Heart right ventricle (tissue), 16 donors: ENCODE results near the gene PSTK. TPM values are rescaled to one million over a fixed set of nuclear protein-coding genes. Genes with fewer than 3 reads are reported as not detected.

Source experiments
- ATAC-seq, 8 donors: fragments of 200-7000 bp; cut with Tn5 transposase; one replicate each; pipeline ENCODE4 v1.9.1; 2020; ENCODE audit warnings: mild to moderate bottlenecking in 8 of 8, moderate library complexity in 8 of 8, moderate number of reproducible peaks in 1 of 8
- DNase-seq, 2 donors: peaks; one replicate each; pipeline ENCODE4 v3.0.0-alpha.2; 2020
- H3K27ac ChIP-seq, 10 donors: fragments of 200-600 bp; sonication (generic) in 2 of 10; one replicate each; pipeline versions ENCODE4 v1.5.0 to v1.8.0; 2020 to 2022; ENCODE audit warnings: mild to moderate bottlenecking in 3 of 10
- H3K27me3 ChIP-seq, 7 donors: fragments of 200-600 bp; one replicate each; pipeline ENCODE4 v1.8.0; 2021 to 2022; ENCODE audit warnings: mild to moderate bottlenecking in 2 of 7
- H3K36me3 ChIP-seq, 9 donors: fragments of 200-600 bp; sonication (generic) in 1 of 9; one replicate each; pipeline versions ENCODE4 v1.5.0 to v1.8.0; 2020 to 2022; ENCODE audit warnings: mild to moderate bottlenecking in 2 of 9
- H3K4me1 ChIP-seq, 9 donors: fragments of 200-600 bp; sonication (generic) in 1 of 9; one replicate each; pipeline versions ENCODE4 v1.5.0 to v1.8.0; 2020 to 2022; ENCODE audit warnings: mild to moderate bottlenecking in 4 of 9
- H3K4me3 ChIP-seq, 10 donors: fragments of 200-600 bp; sonication (generic) in 2 of 10; one replicate each; pipeline versions ENCODE4 v1.5.0 to v1.8.0; 2020 to 2022; ENCODE audit warnings: mild to moderate bottlenecking in 7 of 10, moderate library complexity in 2 of 10
- H3K9me3 ChIP-seq, 11 donors: fragments of 200-600 bp in 10 of 11; sonication (generic) in 2 of 11; one replicate each; pipeline versions ENCODE4 v1.5.0 to v1.8.0; 2013 to 2022; ENCODE audit warnings: mild to moderate bottlenecking in 2 of 11, control low read depth in 1 of 11, moderate library complexity in 1 of 11
- WGBS, 2 donors: extraction: QIAGEN DNeasy Blood & Tissue Kit; methylation state at CpG; one replicate each; pipeline ENCODE4 v1.1.7; 2013; ENCODE audit warnings: inconsistent platforms in 1 of 2; 5-methylcytosine and 5-hydroxymethylcytosine counted together
- intact Hi-C, 10 donors: fragments of 100-400 bp; cut with DNase I; formaldehyde crosslinking; loops; one replicate each; pipeline versions ENCODE4 v1.11.1 to v1.14.2; 2022
- polyA plus RNA-seq, 2 donors: library from polyadenylated mRNA; stranded (reverse); fragments of 200-250 nt; gene quantifications; one replicate each; pipeline ENCODE4 v1.2.3, GENCODE V29; 2013
- total RNA-seq, 10 donors: library from RNA; stranded (reverse); fragmentation: NEBNext Ultra II Directional in 3 of 10; extraction: Animal tissue kit (Norgen Biotek cat#: 25700) in 3 of 10; gene quantifications; one replicate each; pipeline versions ENCODE4 v1.2.1 to v1.2.4, GENCODE V29; 2021 to 2023
- TF ChIP-seq, protein P1 (sequence below), 9 donors: fragments of 200-600 bp; sonication (generic) in 2 of 9; IDR thresholded peaks; one replicate each; pipeline versions ENCODE4 v1.5.0 to v1.8.0; 2021 to 2022; ENCODE audit warnings: antibody characterized with exemption in 9 of 9, mild to moderate bottlenecking in 5 of 9, moderate library complexity in 1 of 9
- donor health status: Arrhythmogenic right ventricular cardiomyopathy.
- donor health status: ischemic (EF 13 %, LVEDD 7.1; RV severe dilation, severe dysfunction).
- donor health status: healthy with polysubstance abuse.
- donor health status: DM: no; HTN: yes; CAD: no.
- donor health status: DM: no; HTN: no; CAD: no.
- donor health status: ischemic (EF 25% LVEDD 6.9; RV normal size, moderate dysfunction).
- donor health status: ischemic (EF 25% LVEDD 5.7; RV mildly dilated, moderate dysfunction).
- donor health status: healthy.
- donor health status: DM: yes; HTN: yes; CAD: no.
- donor health status: Ischemic cardiomyopathy.
- donor health status: ischemic (EF 35%, LVEDD 5.7; RV mildly dilated, moderate dysfunction).
- donor health status: nonischemic (EF 11% LVEDD 7.7; RV severe dilation, severe dysfunction).
- donor health status: DM: yes; HTN: yes; CAD: no.
- donor health status: PGD.
- donor health status: ischemic (EF 29% LVEDD 5.4; RV normal size, mild dysfunction).
- donor health status: nonischemic (EF 23%, LVEDD 6.1; RV moderate dilation, normal function).

Gene PSTK
- total and polyA plus RNA-seq, 12 donors, result 1.4 to 3.8 (median 2.2) TPM

DNA sequence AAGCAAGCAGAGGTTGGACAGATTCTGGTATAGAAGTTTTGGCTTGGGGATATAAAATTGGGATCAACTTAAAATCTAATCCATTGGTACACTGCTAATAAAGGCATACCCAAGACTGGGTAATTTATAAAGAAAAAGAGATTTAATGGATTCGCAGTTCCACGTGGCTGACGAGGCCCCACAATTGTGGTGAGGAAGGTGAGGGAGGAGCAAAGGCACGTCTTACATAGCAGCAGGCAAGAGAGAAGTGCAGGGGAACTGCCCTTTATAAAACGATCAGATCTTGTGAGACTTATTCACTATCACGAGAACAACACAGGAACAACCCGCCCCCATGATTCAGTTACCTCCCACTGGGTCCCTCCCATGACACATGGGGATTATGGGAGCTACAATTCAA, 38.3 kb downstream of the PSTK start:
- Histone ChIP-seq H3K4me1 (no peaks in the 10 kb centered on the region), H3K27me3 (no peaks in the 10 kb centered on the region), H3K36me3 (no peaks in the 10 kb centered on the region), H3K9me3 (no peaks in the 10 kb centered on the region), H3K4me3 (no peak overlapping the region), H3K27ac (no peak overlapping the region)
- intact Hi-C loops, result no loop called here
- ATAC-seq (no peak), DNase-seq (no peak)
- TF ChIP-seq, protein P1, sequence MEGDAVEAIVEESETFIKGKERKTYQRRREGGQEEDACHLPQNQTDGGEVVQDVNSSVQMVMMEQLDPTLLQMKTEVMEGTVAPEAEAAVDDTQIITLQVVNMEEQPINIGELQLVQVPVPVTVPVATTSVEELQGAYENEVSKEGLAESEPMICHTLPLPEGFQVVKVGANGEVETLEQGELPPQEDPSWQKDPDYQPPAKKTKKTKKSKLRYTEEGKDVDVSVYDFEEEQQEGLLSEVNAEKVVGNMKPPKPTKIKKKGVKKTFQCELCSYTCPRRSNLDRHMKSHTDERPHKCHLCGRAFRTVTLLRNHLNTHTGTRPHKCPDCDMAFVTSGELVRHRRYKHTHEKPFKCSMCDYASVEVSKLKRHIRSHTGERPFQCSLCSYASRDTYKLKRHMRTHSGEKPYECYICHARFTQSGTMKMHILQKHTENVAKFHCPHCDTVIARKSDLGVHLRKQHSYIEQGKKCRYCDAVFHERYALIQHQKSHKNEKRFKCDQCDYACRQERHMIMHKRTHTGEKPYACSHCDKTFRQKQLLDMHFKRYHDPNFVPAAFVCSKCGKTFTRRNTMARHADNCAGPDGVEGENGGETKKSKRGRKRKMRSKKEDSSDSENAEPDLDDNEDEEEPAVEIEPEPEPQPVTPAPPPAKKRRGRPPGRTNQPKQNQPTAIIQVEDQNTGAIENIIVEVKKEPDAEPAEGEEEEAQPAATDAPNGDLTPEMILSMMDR (IDR thresholded peaks at IDR 0.05), result no peak
- 86 to 89% methylated on average over 7 of the region's 7 CpGs for WGBS, 2 donors

DNA sequence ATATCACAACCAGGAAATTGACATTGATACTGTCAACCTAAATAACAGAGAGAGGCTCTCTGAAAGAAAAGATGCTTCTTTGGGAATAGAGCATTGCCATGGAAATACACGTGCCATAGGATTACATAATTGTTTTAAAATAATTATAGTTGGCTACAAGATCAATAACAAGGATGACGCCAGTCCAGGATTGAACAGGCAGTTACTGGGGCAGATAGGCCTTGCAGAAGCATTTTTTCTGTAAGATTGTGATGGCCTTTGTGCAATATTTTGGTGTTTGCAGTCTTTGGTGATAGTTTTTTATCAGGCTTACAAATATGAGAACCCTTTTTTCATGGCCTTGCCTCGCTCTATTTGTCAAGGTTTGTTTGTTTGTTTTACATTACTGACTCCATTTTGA, 39.1 kb downstream of the PSTK start:
- TF ChIP-seq, protein P1 (IDR thresholded peaks at IDR 0.05), result no peak
- WGBS, 2 donors, result 72 to 92% methylated on average over 3 of the region's 3 CpGs
- no peak for DNase-seq
- Histone ChIP-seq H3K36me3 (no peaks in the 10 kb centered on the region), H3K27me3 (no peaks in the 10 kb centered on the region), H3K4me3 (no peak overlapping the region), H3K4me1 (no peaks in the 10 kb centered on the region), H3K27ac (no peak overlapping the region), H3K9me3 (no peaks in the 10 kb centered on the region)
- intact Hi-C loops, result no loop called here
- ATAC-seq, result no peak

DNA sequence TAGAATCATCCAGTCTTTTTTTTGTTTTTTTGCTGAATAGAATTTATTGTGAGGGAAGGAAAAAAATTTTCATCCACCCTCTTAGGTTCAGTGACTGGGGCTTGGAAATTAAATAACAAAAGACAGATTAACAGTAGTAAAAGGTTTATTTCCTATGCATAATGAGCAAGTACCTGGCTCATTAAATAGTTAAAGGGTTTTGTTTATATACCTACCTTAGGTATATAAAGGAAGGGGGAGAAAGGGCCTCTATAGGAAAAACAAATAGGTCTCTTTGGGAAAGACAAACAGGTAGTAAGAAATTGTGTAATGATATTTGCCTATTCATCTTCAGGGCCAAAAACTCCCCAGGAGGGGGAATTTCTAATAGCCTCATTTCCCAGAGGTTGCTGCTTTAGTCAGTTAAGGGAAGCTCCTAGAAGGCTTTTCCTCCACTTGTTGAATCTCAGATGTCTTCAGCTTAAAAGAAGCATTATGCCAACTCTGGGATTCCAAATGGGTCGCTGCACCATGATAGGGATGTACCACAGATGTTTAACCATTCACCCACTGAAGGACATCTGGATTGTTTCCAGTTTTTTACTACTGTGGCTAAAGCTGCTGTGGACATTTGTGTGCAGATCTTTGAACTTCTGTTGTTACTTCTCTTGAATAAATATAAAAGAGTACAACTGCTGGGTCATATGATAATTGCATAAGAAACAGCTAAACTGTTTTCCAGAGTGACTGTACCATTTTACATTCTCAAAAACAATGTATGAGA, 39.9 kb downstream of the PSTK start:
- Histone ChIP-seq H3K4me3 (no peak overlapping the region), H3K36me3 (no peaks in the 10 kb centered on the region), H3K27me3 (no peaks in the 10 kb centered on the region), H3K27ac (no peak overlapping the region), H3K9me3 (no peaks in the 10 kb centered on the region), H3K4me1 (no peaks in the 10 kb centered on the region)
- ATAC-seq (no peak), DNase-seq (no peak)
- TF ChIP-seq, protein P1 (IDR thresholded peaks at IDR 0.05), result no peak
- 70 to 73% methylated on average over 1 of the region's 1 CpG for WGBS, 2 donors
- intact Hi-C loops, result no loop called here

DNA sequence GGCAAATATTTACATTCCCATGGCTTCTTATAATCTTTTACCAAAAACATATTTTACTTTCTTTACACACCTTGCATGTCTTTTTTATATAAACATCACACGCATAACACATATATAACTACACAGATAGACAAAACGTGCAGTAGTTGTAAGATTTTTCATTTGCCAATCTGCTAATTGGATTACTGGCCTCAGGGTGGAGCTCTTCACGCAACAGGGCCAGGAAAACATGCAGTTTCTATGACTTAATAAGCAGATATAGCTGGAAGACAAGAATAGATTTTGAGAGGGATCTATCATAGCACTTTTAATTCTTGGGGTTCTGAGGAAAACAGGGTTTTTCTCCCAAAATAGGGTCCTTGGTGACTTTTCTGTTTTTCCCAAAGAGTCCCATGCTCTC, 41.3 kb downstream of the PSTK start:
- no peaks in the 10 kb centered on the region for H3K36me3 ChIP-seq
- no peak overlapping the region for H3K4me3 ChIP-seq
- H3K27me3 ChIP-seq, result no peaks in the 10 kb centered on the region
- no peaks in the 10 kb centered on the region for H3K4me1 ChIP-seq
- H3K27ac ChIP-seq, result no peak overlapping the region
- 74 to 79% methylated on average over 3 of the region's 3 CpGs for WGBS, 2 donors
- TF ChIP-seq, protein P1 (IDR thresholded peaks at IDR 0.05), result peak in 4 of 9 donors; percentile 11 to 27 (median 18)
- intact Hi-C loops, result no loop called here
- DNase-seq, result no peak
- ATAC-seq, result no peak
- no peaks in the 10 kb centered on the region for H3K9me3 ChIP-seq
